Mammary epithelial cell (primary cell): ENCODE measurements around the gene DTWD2.

Source experiments
- CTCF ChIP-seq, 2 donors: IDR thresholded peaks in 1 of 2; conservative IDR thresholded peaks in 1 of 2; 2 replicates each; pipeline ENCODE4 v1.5.1; 2011 to 2012; ENCODE audit warnings: inconsistent platforms in 2 of 2, low read length in 2 of 2, mild to moderate bottlenecking in 2 of 2, control low read depth in 1 of 2, low read depth in 1 of 2; ENCODE audit not compliant: insufficient read depth in 1 of 2; ENCODE audit errors: extremely low read depth in 1 of 2
- EZH2 ChIP-seq: IDR thresholded peaks from 2 replicates; pipeline ENCODE4 v1.6.1; 2012; ENCODE audit warnings: low read length, inconsistent platforms, borderline replicate concordance

- TF ChIP-seq CTCF (conservative IDR thresholded peaks at IDR 0.05 in 1 of 2, IDR thresholded peaks at IDR 0.05 in 1 of 2; ENCODE audit: extremely low read depth in 1 of 2, insufficient read depth in 1 of 2, low read depth in 1 of 2, low read length in 2 of 2) (no peak), EZH2 (no peak)
Measured at GRCh38 chr5:119032656-119033055, 44.3 kb upstream of the DTWD2 start.
